ENCODE measurements around the gene CACUL1. TPM values are rescaled to one million over a fixed set of nuclear protein-coding genes. Genes with fewer than 3 reads are reported as not detected.

The CACUL1 gene
- total RNA-seq, 2 donors from 2014 or later = 42.1 TPM

Other genes with a start within 250 kb of the CACUL1 start
- gene PRLHR, start 159.3 kb downstream of the CACUL1 start, total RNA-seq = not detected

Measured in left colon (tissue), 2 donors.